T-helper 2 cell treated with Interferon-gamma antibody and Interleukin-4, amounts not matched to agents 100 ng/mL and 5 ng/mL, for 36 hours (primary cell): ENCODE results near the gene RPL35. TPM values are rescaled to one million over a fixed set of nuclear protein-coding genes. Genes with fewer than 3 reads are reported as not detected.

Experiments used
- intact Hi-C: fragments of 100-400 bp; cut with micrococcal nuclease; formaldehyde crosslinking; loops from one replicate; pipeline ENCODE4 v1.15.1; 2023
- total RNA-seq: library from RNA; stranded (reverse); gene quantifications from 2 replicates; pipeline ENCODE4 v1.2.3, GENCODE V29; 2022

RPL35 gene
- 1,470 TPM in 2 replicates for total RNA-seq

DNA sequence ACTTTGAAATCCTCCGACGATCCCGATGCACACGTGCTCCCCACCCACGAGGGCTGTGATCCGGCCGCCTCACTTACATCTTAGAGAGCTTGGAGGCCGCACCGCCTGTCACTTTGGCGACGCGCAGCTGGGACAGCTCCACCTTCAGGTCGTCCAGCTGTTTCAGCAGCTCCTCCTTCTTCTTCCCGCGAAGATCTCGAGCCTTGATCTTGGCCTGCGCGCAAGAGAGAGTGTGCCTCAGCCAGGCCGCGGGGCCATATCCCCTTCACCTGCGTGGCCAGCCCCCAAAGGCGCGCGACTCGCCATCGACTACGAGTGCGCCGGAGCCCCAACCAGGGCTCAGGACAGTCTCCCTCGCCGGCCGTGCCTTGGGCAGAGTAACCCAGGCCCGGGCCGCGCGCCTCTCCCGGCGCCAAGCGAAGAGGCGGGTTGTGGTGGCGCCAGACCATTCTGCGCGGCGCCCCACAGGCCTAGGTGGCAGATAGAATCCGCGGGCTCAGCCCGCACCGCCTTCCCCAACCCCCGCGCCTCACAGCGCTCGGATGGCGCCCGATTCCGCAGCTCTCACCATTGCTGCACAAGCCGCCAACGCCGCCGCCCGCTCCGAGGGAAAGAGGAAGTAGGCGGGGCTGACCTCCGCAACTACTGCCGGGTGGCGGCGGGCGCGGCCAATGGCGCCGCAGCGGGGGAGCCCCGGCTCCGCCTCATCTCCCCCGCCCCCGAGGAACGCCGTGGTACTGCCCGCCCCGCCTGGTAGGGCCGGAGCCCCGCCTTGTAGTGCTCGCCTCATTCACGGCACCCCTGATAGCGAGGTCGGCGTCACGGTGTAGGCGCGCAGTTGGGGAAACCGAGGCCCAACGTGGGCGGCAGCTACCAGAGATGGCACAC, at the start of gene RPL35, which contains the start of gene ARPC5L:
Gene RPL35, minus strand, starts transcription at position 616 of the 888 bp plus-strand sequence. Its CDS starts 45 bp downstream, at position 571.
Gene ARPC5L, plus strand, starts transcription at position 789 of the 888 bp plus-strand sequence. CDS start 7,161 bp downstream, outside the sequence.
- intact Hi-C loops = loop anchor here (1.0 to 10.0 kb wide), 7 partner anchors 8 to 1957 kb away; partner anchors contain the start of genes GOLGA1, HSPA5, NR6A1 and RABEPK

DNA sequence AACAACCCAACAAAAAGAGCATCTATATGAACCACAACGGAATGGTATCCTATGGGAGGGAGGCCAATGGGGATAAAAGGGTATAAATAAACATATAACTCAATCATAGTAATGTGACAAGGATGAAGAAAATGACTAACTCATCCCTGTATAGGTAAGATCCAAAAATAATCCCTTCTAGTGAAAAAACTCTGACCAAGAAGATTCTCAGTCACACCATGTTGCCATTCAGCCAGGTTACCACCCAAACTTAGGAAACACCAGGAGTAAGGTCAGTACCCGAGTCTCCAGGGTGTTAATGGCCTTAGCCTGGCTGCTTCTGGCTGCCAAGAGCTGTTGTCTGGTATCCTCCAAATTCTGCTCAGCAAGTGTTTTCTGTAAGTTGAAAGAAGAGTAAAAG, 46.3 kb upstream of the RPL35 start:
- intact Hi-C loops = no loop called here

DNA sequence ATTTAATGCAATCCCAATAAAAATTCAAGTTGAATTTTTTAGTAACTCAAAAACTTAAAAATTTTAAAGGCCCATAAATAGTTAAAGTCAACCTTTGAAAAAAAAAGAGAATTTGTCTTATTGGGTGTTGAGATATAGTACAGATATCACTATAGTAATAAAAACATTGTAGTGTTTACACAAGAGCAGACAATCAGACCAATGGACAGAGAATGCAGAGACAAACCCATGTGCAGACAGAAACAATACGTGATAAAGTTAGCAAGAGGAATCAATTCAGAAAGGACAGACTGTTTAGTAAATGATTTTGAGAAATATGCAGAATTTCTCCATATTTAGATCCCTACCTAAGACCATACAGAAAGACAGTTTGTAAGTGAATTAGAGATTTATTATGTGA, 45.2 kb upstream of the RPL35 start:
- intact Hi-C loops = no loop called here

DNA sequence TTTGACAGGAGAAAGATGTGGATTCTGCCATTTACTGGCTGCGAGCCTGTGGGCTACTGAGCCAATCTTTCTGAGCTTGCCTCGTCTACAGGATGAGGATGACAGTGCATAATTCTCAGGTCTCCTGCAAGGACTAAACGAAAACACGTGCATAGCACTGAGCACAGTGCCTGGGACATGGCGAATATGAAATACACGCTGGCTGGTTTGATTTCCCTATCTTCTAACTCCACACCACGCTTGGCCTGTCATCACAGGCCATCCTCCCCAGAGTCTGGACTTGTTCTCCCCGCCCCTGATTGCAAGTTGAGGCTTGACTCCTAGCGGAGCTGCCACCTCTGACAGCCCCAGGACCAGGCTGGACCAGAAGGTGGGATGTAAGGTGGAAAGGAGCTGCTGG, 38.1 kb upstream of the RPL35 start:
- intact Hi-C loops = no loop called here

DNA sequence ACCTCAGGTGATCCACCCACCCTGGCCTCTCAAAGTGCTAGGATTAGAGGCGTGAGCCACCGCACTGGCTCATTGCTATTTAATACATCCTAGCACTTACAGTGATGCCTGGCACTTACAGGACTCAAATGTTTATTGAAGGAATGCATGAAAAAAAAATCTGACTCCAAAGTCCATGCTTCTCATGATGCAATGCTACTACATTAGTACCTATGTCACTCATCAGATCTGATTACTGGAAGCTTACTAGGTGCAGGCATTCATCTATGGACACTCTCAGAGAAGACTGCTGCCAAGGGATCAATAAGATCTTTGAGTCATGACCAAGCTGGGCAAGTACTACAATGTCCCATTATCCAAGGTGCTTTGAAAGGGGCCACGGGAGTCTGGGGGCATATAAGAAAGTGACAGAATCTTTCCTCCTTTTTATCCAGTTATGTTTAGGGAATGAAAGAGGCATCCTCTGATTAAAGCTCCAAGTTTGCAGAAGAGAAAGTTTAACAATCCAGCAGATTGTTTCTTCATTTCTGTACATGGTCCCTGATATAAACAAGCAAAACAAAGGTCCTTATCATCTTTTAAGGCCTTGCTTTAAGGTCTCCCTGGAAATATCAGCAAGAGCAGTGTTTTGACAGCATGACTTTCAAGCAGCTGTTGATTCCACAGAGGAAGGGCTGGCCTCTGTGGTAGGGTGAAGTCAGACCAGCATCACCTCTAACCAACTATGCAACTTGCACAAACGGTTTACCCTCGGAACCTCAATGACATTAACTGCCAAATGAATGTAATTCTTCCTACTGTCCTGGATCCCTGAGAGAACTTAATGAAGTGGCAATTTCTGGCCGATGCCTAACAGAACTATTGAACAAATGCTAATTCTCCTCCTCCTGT, 36.1 kb upstream of the RPL35 start:
- intact Hi-C loops = no loop called here

DNA sequence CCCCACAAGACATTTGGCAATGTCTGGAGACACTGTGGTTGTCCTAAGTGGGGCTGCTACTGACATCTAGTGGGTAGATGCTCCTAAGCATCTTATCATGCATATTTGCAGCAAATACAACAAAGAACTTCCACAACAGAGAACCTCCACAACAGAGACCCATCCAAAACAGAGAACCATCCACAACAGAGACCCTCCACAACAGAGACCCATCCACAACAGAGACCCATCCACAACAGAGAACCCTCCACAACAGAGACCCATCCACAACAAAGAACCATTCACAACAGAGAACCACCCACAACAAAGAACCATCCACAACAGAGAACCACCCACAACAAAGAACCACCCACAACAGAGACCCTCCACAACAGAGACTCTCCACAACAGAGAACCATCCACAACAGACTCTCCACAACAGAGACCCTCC, 33.0 kb upstream of the RPL35 start:
- intact Hi-C loops = loop anchor here (1.0 kb wide), 1 partner anchor 120 kb away; no protein-coding TSS in a partner anchor

DNA sequence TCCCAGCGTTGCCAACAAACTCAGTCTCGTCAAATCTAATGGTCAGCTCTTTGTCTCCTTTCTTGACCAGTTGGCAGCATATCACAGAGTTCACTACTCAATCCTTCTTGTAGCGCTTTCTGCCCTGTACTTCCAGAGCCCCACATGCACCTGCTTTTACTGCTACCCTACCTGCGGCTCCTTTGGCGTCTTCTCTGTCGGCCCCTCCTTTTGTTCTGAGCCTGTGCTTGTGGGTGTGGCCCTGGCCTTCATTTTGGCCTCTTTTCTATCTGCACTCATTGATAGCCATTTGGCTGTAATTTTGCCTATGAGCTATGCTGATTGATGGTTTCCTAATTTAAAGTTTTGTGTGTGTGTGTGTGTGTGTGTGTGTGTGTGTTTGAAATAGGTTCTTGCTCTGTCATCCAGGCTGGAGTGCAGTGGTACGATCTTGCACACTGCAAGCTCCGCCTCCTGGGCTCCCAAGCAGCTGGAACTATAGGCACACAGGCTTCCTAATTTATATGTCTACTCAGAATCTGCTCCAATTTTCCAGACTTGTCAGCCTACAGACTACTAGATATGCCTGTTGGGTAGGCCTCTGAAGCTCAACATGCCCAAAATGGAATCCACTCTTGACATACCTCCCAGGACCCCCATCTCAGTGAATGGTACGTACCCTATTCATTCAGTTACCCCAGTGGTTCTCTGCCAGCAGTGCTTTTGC, 32.4 kb upstream of the RPL35 start:
- intact Hi-C loops = loop anchor here (1.0 kb wide), 1 partner anchor 120 kb away; no protein-coding TSS in a partner anchor

DNA sequence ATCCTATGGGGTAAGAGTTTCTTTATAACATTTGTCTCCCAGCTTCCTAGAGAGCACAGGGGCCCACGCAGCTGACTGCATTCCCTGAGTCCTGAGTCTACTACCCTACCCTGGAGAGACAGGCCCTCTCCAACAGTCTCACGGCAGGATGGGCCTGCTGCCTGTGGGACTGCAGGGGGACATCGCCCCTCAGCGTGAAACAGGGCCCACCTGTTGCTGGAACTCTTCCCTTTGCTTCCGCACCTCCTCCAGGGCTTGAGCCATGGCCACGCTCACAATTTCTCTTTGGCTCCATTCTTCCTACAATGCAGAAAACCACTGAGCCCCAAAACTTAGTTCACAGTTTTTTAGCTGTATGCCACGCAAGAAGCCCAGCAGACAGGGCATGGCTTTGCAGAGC, 28.4 kb upstream of the RPL35 start:
- intact Hi-C loops = no loop called here

DNA sequence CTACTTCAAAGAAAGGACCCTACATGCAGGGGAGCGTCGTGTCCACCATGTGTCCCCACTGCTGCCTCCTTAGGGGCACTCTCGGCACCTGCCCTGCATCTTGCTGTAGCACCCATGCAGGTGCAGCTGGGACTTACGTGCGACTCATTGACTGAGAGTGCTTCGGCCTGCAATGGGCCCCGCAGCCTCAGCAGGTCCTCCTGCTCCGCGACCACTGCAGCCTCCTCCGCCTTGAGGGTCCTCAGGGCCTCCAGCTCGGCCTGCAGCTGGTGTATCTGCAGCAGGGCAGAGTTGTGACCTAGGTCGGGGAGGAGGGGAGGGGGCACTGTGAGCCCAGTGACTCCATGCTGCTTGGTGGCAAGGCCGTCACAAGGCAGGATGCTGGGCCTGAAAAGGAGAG, 27.2 kb upstream of the RPL35 start:
- intact Hi-C loops = no loop called here

DNA sequence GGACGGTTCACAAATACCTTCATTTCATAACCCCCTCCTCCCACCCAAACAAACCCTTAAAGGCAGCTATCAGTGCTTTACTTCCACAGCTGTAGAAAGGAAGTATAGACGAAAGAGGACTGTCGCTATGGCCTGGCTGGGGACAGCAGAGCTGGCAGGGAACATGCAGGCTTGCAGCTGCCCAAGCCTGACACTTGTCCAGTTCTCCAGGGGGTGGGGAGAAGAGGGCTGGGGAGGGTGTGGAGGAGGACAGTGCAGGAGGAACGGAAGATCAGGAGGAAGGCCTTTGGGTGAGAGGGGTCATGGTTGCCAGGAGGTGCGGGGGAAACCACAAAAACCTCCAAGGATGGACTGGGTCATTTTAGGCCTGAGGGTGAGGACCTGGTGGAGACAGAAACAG, 26.1 kb upstream of the RPL35 start:
- intact Hi-C loops = no loop called here

DNA sequence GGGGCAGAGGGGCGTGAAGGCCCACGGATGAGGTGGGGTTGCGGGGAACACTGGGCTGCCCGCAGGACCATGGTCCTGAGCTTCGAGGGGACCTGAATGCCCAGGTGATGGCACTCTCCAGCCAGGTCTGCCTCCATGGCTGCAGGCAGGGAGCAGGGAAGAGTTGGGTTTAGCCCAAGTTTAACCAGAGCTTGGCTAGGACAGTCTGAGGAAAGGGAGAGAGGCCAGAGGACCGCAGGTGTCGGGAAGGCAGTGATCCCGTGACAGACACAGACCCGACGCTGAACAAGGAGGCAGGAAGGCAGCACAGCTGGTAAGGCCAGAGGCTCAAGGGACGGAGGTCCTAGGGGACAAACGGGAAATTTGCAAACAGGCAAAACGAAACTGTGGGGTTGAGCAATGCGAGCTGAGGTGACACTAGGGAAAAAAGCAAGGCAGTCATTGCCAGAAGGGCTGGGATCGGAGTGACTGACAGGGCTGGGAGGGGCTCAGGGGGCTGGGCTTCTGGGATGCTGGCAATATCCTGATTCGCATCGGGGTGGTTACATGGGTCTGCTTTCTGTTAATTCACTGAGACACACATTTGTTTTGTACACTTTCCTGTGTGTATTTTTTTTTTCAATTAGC, 25.2 kb upstream of the RPL35 start:
- intact Hi-C loops = no loop called here

DNA sequence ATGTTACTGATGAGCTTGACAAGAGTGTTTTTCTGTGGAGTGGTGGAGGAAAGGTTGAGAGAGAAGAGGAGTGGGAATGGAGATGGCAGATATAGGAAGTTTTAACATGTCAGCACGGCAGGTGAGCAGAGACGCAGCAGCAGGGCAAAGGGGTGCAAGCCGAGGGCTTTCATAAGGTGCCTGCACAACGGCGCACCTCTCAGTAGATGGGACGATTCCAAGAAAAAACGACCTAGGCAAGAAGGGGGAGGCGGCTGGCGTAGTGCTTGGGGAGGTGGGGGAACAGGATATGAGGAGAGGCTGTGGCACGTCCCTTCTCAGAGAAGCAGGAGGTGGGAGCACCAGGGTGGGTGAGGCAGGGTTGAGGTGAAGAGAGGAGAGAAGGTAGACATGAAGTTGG, 24.7 kb upstream of the RPL35 start:
- intact Hi-C loops = no loop called here

DNA sequence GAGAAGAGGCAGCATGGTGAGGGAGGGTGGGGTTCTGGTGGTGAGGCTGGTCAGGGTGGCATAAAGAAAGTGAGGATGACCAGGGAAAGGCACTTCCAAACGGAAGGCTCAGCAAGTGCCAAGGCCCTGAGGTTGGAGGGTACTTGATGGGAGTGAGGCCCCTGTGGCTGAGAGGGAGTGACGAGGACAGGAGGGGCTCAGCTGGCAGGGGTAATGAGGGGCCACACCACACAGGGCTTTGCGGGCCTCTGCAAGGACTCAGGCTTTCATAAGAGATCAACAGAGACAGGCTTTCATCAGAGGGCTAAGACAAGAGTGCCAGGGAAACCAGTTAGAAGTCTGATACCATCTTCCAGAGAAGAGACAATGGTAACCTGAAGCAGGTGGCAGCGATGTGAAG, 23.8 kb upstream of the RPL35 start:
- intact Hi-C loops = no loop called here

DNA sequence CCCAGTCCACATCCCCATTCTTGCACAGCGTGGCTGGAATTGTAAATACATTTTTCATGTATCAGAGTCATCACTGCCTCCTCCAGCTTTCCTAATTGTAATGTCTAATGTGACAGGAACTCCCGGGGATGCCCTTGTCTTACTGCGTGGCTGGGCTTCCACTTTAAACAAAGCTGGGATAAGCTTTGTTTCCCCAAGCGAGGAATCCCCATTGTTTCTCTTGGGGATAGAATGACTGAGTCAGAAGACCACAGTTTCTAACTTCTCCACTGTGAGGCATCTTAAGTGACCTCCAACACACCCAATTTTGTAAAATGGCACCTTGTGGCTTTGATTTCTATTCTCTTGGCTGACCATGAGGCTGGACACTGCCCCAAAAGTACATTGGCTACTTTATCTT, 22.6 kb upstream of the RPL35 start:
- intact Hi-C loops = no loop called here

DNA sequence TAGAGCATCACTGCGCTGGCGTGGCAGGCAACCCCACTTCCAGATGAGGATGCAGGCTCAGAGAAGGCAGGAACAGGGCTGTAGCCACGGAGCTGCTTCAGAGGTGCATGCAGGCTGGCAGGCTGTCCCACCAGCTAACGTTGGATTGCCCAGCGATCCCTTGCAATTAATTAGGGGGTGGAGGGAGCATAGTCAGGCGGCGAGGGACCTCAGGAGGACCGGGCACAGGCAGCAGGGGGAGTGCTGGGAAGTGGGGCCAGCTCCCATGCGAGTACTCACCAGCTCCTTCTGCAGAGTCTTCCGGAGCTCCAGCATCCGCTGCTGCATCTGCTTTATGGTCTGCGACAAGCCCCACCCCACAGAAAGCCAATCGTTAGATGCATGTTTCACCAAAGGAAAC, 20.5 kb upstream of the RPL35 start:
- intact Hi-C loops = no loop called here

DNA sequence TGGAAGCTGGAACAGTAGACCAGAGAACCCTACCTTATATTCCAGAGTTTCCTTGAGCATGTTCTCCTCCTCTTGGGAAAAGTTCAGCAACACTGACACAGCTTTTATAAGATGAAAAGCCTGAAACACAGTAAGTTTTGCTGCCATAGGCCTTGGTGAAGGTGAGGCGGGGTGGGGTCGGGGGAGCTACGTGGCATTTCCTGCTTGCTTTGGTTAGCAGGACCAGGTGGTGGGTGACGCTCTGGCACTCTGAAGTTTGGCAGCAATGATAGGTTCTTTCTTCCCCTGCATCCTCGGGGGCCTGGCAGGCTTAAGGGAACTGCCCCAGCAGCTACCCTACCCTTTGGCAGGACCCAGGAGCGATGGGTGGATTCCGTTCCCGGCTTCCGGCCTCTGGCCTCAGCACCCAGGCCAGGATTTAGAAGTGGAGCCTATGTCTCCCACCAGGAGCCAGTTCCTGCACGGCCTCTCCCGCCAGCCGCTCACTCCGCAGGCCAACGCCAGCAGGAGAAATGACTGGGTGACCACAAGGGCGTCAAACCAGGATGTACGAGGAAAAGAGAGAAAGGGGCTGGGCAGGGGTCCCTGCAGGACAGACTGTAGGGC, 19.5 kb upstream of the RPL35 start:
- intact Hi-C loops = no loop called here

DNA sequence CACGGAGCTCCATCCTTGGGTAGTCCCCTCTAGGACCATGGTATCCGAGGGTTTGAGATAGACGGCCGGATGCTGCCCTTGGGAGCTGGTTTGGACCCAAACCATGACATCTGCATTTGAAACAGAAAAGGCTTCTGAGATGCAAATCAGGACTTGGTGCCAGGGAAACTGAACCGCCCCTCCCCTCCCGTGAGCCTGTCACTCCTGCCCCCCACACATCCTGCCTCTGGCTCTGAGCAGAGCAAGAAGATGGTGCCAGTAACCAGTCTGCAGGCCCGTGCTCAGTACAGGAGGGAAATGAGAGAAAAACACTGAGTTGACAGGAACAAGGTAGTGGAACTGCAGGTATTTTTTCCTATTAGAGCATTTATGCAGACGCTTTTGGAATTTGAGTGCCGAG, 18.7 kb upstream of the RPL35 start:
- intact Hi-C loops = no loop called here

DNA sequence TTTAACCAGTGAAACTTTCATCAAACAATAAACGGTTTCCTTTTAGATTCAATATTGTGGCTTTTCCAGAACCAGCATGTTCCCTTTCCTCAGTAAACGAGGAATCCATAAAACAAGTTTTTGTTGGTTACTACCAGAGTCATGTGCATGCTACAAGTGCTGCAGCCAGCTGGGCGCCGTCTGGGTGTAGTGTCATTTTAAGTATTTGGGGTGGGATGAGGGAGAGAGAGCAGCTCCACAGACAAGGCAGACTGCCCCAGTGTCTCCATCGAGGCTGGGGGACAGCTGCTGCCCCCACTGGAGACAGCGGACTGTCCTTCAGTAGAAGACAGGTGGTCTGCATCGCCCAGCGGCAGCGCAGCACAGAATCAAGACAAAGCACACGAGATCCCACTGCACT, 17.5 kb upstream of the RPL35 start:
- intact Hi-C loops = no loop called here

DNA sequence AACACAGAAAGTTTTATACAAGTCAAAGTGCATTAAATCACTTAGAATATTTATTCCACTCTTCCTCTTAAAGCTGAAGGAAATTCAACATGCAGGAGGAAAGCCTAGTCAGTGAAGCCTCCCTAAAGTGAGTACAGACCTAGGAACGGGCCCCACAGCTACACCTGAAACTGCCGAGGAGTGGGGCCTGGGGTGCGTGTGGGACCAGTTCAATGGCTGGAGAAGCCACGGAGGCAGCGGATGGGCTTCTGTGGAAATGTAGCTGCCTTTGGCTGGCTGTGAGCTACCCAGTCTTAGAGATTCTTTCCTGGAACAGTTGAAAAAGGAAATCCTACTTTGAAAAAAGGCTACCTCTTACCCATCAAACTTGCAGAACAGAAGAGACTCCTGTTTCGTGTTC, 16.8 kb upstream of the RPL35 start:
- intact Hi-C loops = no loop called here

DNA sequence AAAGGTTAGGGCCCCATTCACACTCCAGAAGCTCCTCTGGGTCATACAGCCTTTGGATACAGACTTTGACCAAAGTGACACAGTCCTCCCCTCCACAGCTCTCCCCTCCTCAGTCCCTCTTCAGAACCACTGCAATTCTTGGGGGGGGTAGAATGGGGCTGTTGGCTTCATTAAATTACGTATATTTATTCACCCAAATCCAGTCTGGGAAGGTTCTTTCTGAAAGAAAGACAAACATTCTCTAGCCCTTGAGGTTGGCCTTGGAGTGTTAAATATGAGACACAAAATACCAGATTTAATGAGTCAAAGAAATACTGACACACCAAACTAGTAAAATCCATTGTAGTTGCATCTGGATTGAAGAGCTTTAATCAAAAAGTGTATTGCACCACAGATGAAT, 16.3 kb upstream of the RPL35 start:
- intact Hi-C loops = no loop called here
